NCI-H1417 (cell line): ENCODE results near the gene PLA2G6.

Source experiments
- DNase-seq, 3 experiments: peaks; one replicate each; lab custom pipeline; 2025; lab: John Stamatoyannopoulos, UW

The PLA2G6 gene

GRCh38 chr22:38072322-38073149 is 109.1 kb downstream of the PLA2G6 start:
- DNase-seq: no peak

GRCh38 chr22:38071421-38072321 is 110.0 kb downstream of the PLA2G6 start:
- DNase-seq: no peak

- peak in 1 of 3 experiments; percentile 28 for DNase-seq
These were observed 111.2 kb downstream of the PLA2G6 start for GRCh38 chr22:38070250-38070921.

GRCh38 chr22:38069372-38070249 is 112.0 kb downstream of the PLA2G6 start:
- DNase-seq: peak; percentile 36 to 91 (median 79)

- no peak for DNase-seq
These were observed 112.8 kb downstream of the PLA2G6 start for GRCh38 chr22:38068641-38069371.

GRCh38 chr22:38067761-38068360 is 113.8 kb downstream of the PLA2G6 start:
- DNase-seq: no peak

- no peak for DNase-seq
These were observed 114.6 kb downstream of the PLA2G6 start for GRCh38 chr22:38067028-38067415.

GRCh38 chr22:38066381-38067027 is 115.1 kb downstream of the PLA2G6 start:
- no peak for DNase-seq

GRCh38 chr22:38065539-38065938 is 116.1 kb downstream of the PLA2G6 start:
- no peak for DNase-seq

GRCh38 chr22:38062791-38063190 is 118.8 kb downstream of the PLA2G6 start:
- no peak for DNase-seq
